HG03060 (cell line): ENCODE measurements around the gene CAMTA1.

Source experiments
- ATAC-seq: cut with Tn5 transposase; IDR thresholded peaks from one replicate; pipeline ENCODE4 v1.9.1; 2021; ENCODE audit warnings: low read depth, moderate number of reproducible peaks; ENCODE audit not compliant: unreplicated experiment

CAMTA1 gene

GRCh38 chr1:6951536-6951935 lies 166.3 kb downstream of the CAMTA1 start:
- no peak for ATAC-seq

GRCh38 chr1:6953216-6953615 lies 168.0 kb downstream of the CAMTA1 start:
- ATAC-seq = no peak

GRCh38 chr1:6953907-6954364 lies 168.7 kb downstream of the CAMTA1 start:
- no peak for ATAC-seq

GRCh38 chr1:6954591-6954990 lies 169.3 kb downstream of the CAMTA1 start:
- no peak for ATAC-seq

GRCh38 chr1:6955357-6956094 lies 170.3 kb downstream of the CAMTA1 start:
- ATAC-seq = no peak

- ATAC-seq = no peak
Observed at GRCh38 chr1:6956488-6957159, 171.4 kb downstream of the CAMTA1 start.

- ATAC-seq = no peak
Observed at GRCh38 chr1:6957341-6957740, 172.1 kb downstream of the CAMTA1 start.

- no peak for ATAC-seq
Observed at GRCh38 chr1:6958407-6959030, 173.3 kb downstream of the CAMTA1 start.

GRCh38 chr1:6959491-6959890 lies 174.2 kb downstream of the CAMTA1 start:
- no peak for ATAC-seq

- ATAC-seq = no peak
Observed at GRCh38 chr1:6960291-6960811, 175.1 kb downstream of the CAMTA1 start.

GRCh38 chr1:6960860-6961259 lies 175.6 kb downstream of the CAMTA1 start:
- no peak for ATAC-seq

GRCh38 chr1:6961289-6961688 lies 176.0 kb downstream of the CAMTA1 start:
- no peak for ATAC-seq

- no peak for ATAC-seq
Observed at GRCh38 chr1:6961905-6962477, 176.7 kb downstream of the CAMTA1 start.

GRCh38 chr1:6962478-6962995 lies 177.3 kb downstream of the CAMTA1 start:
- no peak for ATAC-seq

- ATAC-seq = no peak
Observed at GRCh38 chr1:6962996-6963911, 178.0 kb downstream of the CAMTA1 start.

GRCh38 chr1:6963912-6964307 lies 178.7 kb downstream of the CAMTA1 start:
- ATAC-seq = no peak

- ATAC-seq = no peak
Observed at GRCh38 chr1:6965083-6965934, 180.1 kb downstream of the CAMTA1 start.

GRCh38 chr1:6965935-6966241 lies 180.6 kb downstream of the CAMTA1 start:
- ATAC-seq = no peak

GRCh38 chr1:6966326-6966725 lies 181.1 kb downstream of the CAMTA1 start:
- ATAC-seq = no peak
